HL-60 (cell line): ENCODE data around the gene SNX7.

Experiments used
- DNase-seq, 2 experiments: peaks; one replicate each; pipeline ENCODE4 v3.0.0-alpha.2; 2010 to 2020; ENCODE audit warnings: low read depth in 1 of 2, low spot score in 1 of 2
- H3K27ac ChIP-seq: fragments of 250-450 bp; sonication (Bioruptor Pico); replicated peaks from 2 replicates; pipeline ENCODE4 v1.5.1; 2020; ENCODE audit warnings: mild to moderate bottlenecking, moderate library complexity
- H3K27me3 ChIP-seq: fragments of 250-450 bp; sonication (Bioruptor Pico); 2 replicates; pipeline ENCODE4 v1.5.1; 2021; ENCODE audit warnings: mild to moderate bottlenecking, moderate library complexity; ENCODE audit not compliant: insufficient read depth, poor library complexity, severe bottlenecking
- H3K4me3 ChIP-seq: replicated peaks from 2 replicates; pipeline ENCODE4 v1.5.1; 2011; ENCODE audit warnings: mild to moderate bottlenecking, control low read depth, low read length; ENCODE audit not compliant: insufficient read depth
- GABPA ChIP-seq: IDR thresholded peaks from 2 replicates; pipeline ENCODE4 v1.6.1; 2012; ENCODE audit warnings: low read depth
- POLR2AphosphoS5 ChIP-seq: IDR thresholded peaks from 2 replicates; pipeline ENCODE4 v1.6.1; 2012; ENCODE audit warnings: low read depth
- SPI1 ChIP-seq: IDR thresholded peaks from 2 replicates; pipeline ENCODE4 v1.6.1; 2012; ENCODE audit warnings: low read depth, mild to moderate bottlenecking, borderline replicate concordance
- TF ChIP-seq, protein P1 (sequence below): IDR thresholded peaks from one replicate; pipeline ENCODE4 v1.5.1; 2011; ENCODE audit warnings: low read length, control low read depth, inconsistent platforms; ENCODE audit not compliant: insufficient read depth
- TF ChIP-seq, protein P2 (sequence below): IDR thresholded peaks from 2 replicates; pipeline ENCODE4 v1.6.1; 2012; ENCODE audit warnings: low read depth; ENCODE audit not compliant: insufficient replicate concordance

SNX7 gene

DNA sequence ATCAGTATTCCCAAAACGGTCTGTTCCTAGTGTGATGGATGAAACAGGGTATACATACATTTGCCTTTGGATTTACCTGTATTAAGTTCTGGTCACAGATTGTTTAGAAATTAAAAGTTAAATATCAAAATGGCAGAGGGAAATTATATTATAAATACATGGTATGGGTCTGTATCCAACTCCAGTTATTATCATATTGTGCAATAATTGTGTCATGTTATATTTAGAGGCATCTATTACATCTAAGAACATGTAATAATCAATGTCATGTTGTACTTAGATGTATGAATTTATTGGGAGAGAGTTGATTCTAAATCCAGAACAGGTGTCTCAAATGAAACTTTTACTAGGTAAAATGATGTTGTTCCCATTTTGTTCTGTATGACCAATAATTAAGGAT, 79.6 kb downstream of the SNX7 start:
- no peak for DNase-seq
- Histone ChIP-seq H3K27me3 (no peaks in the 10 kb centered on the region), H3K4me3 (no peak overlapping the region), H3K27ac (no peak overlapping the region)
- TF ChIP-seq, protein P1, sequence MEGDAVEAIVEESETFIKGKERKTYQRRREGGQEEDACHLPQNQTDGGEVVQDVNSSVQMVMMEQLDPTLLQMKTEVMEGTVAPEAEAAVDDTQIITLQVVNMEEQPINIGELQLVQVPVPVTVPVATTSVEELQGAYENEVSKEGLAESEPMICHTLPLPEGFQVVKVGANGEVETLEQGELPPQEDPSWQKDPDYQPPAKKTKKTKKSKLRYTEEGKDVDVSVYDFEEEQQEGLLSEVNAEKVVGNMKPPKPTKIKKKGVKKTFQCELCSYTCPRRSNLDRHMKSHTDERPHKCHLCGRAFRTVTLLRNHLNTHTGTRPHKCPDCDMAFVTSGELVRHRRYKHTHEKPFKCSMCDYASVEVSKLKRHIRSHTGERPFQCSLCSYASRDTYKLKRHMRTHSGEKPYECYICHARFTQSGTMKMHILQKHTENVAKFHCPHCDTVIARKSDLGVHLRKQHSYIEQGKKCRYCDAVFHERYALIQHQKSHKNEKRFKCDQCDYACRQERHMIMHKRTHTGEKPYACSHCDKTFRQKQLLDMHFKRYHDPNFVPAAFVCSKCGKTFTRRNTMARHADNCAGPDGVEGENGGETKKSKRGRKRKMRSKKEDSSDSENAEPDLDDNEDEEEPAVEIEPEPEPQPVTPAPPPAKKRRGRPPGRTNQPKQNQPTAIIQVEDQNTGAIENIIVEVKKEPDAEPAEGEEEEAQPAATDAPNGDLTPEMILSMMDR: no peak

DNA sequence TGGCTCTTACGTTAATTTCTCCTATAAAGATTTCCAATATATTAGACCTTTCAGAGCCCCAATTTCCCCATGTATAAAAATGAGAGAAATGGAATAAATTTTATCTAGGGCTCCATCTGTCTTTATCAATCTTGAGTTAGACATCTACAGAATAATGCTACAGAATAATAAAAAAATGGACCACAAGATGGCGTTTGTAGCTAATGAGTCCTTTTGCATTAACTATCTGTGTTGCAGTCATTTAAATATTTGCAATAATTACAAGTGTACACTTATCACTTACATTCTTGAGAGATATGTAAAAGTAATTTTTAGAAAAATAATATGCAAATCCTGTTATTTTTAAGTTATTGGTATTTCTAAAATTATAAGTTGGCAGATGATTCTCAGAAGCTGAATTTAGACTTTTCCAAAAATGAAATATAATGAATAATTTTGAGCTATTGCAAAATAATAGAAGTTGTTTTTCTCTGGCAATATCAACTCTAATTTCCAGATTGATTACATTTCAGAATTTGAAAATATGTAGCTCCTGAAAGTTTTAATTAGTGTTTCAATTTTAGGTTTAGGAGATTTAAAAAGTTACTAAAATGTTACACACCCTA, 87.7 kb downstream of the SNX7 start:
- no peak for DNase-seq
- no peaks in the 10 kb centered on the region for H3K27me3 ChIP-seq
- no peak overlapping the region for H3K27ac ChIP-seq
- H3K4me3 ChIP-seq: no peak overlapping the region
- TF ChIP-seq POLR2AphosphoS5 (no peak), SPI1 (no peak), GABPA (no peak)
- TF ChIP-seq, protein P2, sequence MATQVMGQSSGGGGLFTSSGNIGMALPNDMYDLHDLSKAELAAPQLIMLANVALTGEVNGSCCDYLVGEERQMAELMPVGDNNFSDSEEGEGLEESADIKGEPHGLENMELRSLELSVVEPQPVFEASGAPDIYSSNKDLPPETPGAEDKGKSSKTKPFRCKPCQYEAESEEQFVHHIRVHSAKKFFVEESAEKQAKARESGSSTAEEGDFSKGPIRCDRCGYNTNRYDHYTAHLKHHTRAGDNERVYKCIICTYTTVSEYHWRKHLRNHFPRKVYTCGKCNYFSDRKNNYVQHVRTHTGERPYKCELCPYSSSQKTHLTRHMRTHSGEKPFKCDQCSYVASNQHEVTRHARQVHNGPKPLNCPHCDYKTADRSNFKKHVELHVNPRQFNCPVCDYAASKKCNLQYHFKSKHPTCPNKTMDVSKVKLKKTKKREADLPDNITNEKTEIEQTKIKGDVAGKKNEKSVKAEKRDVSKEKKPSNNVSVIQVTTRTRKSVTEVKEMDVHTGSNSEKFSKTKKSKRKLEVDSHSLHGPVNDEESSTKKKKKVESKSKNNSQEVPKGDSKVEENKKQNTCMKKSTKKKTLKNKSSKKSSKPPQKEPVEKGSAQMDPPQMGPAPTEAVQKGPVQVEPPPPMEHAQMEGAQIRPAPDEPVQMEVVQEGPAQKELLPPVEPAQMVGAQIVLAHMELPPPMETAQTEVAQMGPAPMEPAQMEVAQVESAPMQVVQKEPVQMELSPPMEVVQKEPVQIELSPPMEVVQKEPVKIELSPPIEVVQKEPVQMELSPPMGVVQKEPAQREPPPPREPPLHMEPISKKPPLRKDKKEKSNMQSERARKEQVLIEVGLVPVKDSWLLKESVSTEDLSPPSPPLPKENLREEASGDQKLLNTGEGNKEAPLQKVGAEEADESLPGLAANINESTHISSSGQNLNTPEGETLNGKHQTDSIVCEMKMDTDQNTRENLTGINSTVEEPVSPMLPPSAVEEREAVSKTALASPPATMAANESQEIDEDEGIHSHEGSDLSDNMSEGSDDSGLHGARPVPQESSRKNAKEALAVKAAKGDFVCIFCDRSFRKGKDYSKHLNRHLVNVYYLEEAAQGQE: no peak
- TF ChIP-seq, protein P1: no peak

DNA sequence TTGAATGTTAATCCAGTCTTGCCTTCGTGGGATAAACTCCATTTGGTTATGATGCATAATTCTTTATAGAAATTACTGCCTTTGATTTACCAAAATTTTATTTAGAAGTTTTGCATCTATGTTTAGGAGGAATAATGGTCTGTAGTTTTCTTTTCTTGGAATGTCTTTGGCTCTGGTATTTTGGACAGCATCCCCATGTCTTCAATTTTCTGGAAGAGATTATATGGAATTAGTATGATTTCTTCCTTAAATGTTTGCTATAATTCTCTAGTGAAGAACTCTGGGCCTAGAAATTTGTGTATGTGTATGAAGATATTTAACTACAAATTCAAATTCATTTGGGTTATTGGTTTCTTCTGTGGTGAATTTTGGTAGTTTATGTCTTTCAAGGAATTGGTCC, 92.7 kb downstream of the SNX7 start:
- DNase-seq: no peak
- H3K27me3 ChIP-seq: no peaks in the 10 kb centered on the region
- H3K27ac ChIP-seq: no peak overlapping the region
- TF ChIP-seq, protein P1: no peak
- TF ChIP-seq POLR2AphosphoS5 (no peak), SPI1 (no peak), GABPA (no peak)
- TF ChIP-seq, protein P2: no peak
- no peak overlapping the region for H3K4me3 ChIP-seq

DNA sequence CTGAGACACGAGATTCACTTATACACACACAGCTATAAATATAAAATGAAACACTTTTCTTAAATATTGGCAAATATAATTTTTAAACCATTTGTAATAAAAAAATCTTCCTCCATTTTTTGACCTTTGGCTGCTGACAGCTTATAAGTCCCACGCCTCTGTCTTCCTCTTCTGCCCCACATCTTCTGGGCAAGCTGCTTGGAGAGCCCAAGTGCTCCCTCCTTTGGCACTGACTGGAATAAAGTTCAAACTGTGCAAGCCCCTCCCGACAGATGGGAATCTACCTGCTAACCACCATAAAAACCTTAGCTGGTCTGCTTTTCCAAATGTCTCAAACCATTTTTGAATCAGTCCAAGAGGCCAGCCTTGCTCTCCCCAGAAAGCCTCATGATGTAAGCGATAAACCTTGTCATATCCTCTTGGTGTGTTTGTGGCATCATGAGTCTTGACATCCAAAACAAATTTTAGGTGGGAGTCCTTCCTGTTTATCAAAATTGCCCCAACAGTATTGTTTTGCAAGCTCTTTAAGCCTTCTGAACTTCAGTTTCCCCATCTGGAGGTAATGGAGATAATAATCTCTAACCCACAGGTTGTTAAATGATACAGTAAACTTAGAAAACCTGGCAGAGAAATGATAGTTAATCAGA, 99.8 kb downstream of the SNX7 start:
- DNase-seq: peak in 1 of 2 experiments; percentile 16
- H3K27ac ChIP-seq: no peak overlapping the region
- no peak overlapping the region for H3K4me3 ChIP-seq
- H3K27me3 ChIP-seq: no peaks in the 10 kb centered on the region
- TF ChIP-seq, protein P2: no peak
- TF ChIP-seq, protein P1: no peak
- no peak for TF ChIP-seq SPI1
- TF ChIP-seq GABPA: no peak
- no peak for TF ChIP-seq POLR2AphosphoS5
